HepG2 (cell line): ENCODE measurements around the gene SPIB. TPM values are rescaled to one million over a fixed set of nuclear protein-coding genes. Genes with fewer than 3 reads are reported as not detected.

ENCODE experiments used
- ATF7 ChIP-seq, 2 experiments: fragments of 450-650 bp in 1 of 2; sonication (generic) in 1 of 2; formaldehyde crosslinking in 1 of 2; IDR thresholded peaks; 2 replicates each; pipeline versions ENCODE4 v1.4.0 to v1.6.1; 2016 to 2020; ENCODE audit warnings: antibody characterized with exemption in 1 of 2, mild to moderate bottlenecking in 1 of 2, missing genetic modification reagents in 1 of 2
- CCAR2 ChIP-seq: fragments of 200-400 bp; formaldehyde crosslinking; optimal IDR thresholded peaks from 2 replicates; pipeline ENCODE3; 2018; ENCODE audit warnings: low read depth, mild to moderate bottlenecking, low read length, moderate library complexity
- HNRNPUL1 ChIP-seq: fragments of 200-400 bp; formaldehyde crosslinking; IDR thresholded peaks from 2 replicates; pipeline ENCODE4 v1.6.1; 2017; ENCODE audit warnings: low read depth, mild to moderate bottlenecking, low read length, moderate library complexity
- KDM1A ChIP-seq: IDR thresholded peaks from 2 replicates; pipeline ENCODE4 v1.6.1; 2016; ENCODE audit warnings: missing compliant biosample characterization
- NCOR1 ChIP-seq: fragments of 200-600 bp; sonication (generic); IDR thresholded peaks from 2 replicates; pipeline ENCODE4 v1.7.0; 2017; ENCODE audit warnings: antibody characterized with exemption, low read length, borderline replicate concordance
- NR2C2 ChIP-seq: sonication (generic); formaldehyde crosslinking; IDR thresholded peaks from 2 replicates; pipeline ENCODE4 v1.4.0; 2020; ENCODE audit warnings: missing genetic modification reagents, mild to moderate bottlenecking, moderate library complexity, borderline replicate concordance
- NRL ChIP-seq: sonication (generic); formaldehyde crosslinking; IDR thresholded peaks from 2 replicates; pipeline ENCODE4 v1.5.0; 2020; ENCODE audit warnings: missing genetic modification reagents, mild to moderate bottlenecking, moderate library complexity, borderline replicate concordance
- PHF21A ChIP-seq: sonication (generic); formaldehyde crosslinking; IDR thresholded peaks from 2 replicates; pipeline ENCODE4 v1.5.0; 2020; ENCODE audit warnings: mild to moderate bottlenecking, missing genetic modification reagents
- POLR2A ChIP-seq, 2 experiments: IDR thresholded peaks; 2 replicates each; pipeline ENCODE4 v1.6.1; 2011; ENCODE audit warnings: low read depth in 2 of 2, low read length in 2 of 2, mild to moderate bottlenecking in 1 of 2, moderate library complexity in 1 of 2; ENCODE audit not compliant: insufficient read depth in 1 of 2
- RARG ChIP-seq: sonication (generic); formaldehyde crosslinking; IDR thresholded peaks from 2 replicates; pipeline ENCODE4 v1.4.0; 2020; ENCODE audit warnings: low read depth, mild to moderate bottlenecking, missing genetic modification reagents
- TAF1 ChIP-seq: sonication (generic); formaldehyde crosslinking; IDR thresholded peaks from 2 replicates; pipeline ENCODE4 v1.4.0; 2020; ENCODE audit warnings: missing genetic modification reagents
- U2AF2 ChIP-seq: fragments of 200-400 bp; formaldehyde crosslinking; IDR thresholded peaks from 2 replicates; pipeline ENCODE4 v1.6.1; 2017; ENCODE audit warnings: low read depth, mild to moderate bottlenecking, low read length
- XRCC5 ChIP-seq: fragments of 200-400 bp; formaldehyde crosslinking; optimal IDR thresholded peaks from 2 replicates; pipeline ENCODE3; 2017; ENCODE audit warnings: mild to moderate bottlenecking, low read length
- ZMYM2 ChIP-seq: sonication (generic); formaldehyde crosslinking; IDR thresholded peaks from 2 replicates; pipeline ENCODE4 v1.8.0; 2022; ENCODE audit warnings: mild to moderate bottlenecking, missing genetic modification reagents
- ZNF224 ChIP-seq: sonication (generic); formaldehyde crosslinking; IDR thresholded peaks from 2 replicates; pipeline ENCODE4 v1.5.0; 2020; ENCODE audit warnings: mild to moderate bottlenecking, missing genetic modification reagents
- ZNF317 ChIP-seq: sonication (generic); formaldehyde crosslinking; IDR thresholded peaks from 2 replicates; pipeline ENCODE4 v1.5.0; 2020; ENCODE audit warnings: mild to moderate bottlenecking, missing genetic modification reagents
- ZNF33B ChIP-seq: sonication (generic); formaldehyde crosslinking; IDR thresholded peaks from 2 replicates; pipeline ENCODE4 v1.5.1; 2020; ENCODE audit warnings: mild to moderate bottlenecking, missing genetic modification reagents
- ZNF616 ChIP-seq: sonication (generic); formaldehyde crosslinking; IDR thresholded peaks from 2 replicates; pipeline ENCODE4 v1.5.0; 2020; ENCODE audit warnings: low read depth, mild to moderate bottlenecking, missing genetic modification reagents
- polyA plus RNA-seq, 8 experiments: library from polyadenylated mRNA; depleted of rRNA in 3 of 8; stranded (reverse) in 7 of 8; unstranded in 1 of 8; fragments of >200 nt; fragmentation: Illumina TruSeq in 4 of 8; extraction: Trizol in 4 of 8; gene quantifications; 2 replicates each; pipeline versions ENCODE4 v1.2.1 to v1.2.3, GENCODE V29; 2011 to 2016; ENCODE audit warnings: low read depth in 4 of 8, missing spikeins in 1 of 8, mixed read lengths in 1 of 8; ENCODE audit not compliant: insufficient read depth in 1 of 8
- total RNA-seq, 5 experiments: library from RNA; depleted of rRNA; stranded (reverse); fragments of >200 nt; fragmentation: Illumina TruSeq; extraction: Trizol; gene quantifications; 2 replicates each; pipeline ENCODE4 v1.2.3, GENCODE V29; 2016; ENCODE audit warnings: low read depth in 1 of 5
- TF ChIP-seq, protein P1 (sequence below), 2 experiments: sonication (generic) in 1 of 2; formaldehyde crosslinking in 1 of 2; IDR thresholded peaks; 2 replicates each; pipeline versions ENCODE4 v1.4.0 to v1.6.1; 2016 to 2020; ENCODE audit warnings: borderline replicate concordance in 1 of 2, low read depth in 1 of 2, mild to moderate bottlenecking in 1 of 2, missing genetic modification reagents in 1 of 2
- TF ChIP-seq, protein P2 (sequence below): sonication (generic); formaldehyde crosslinking; IDR thresholded peaks from 2 replicates; pipeline ENCODE4 v1.4.0; 2020; ENCODE audit warnings: missing genetic modification reagents
- TF ChIP-seq, protein P3 (sequence below): fragments of 450-650 bp; IDR thresholded peaks from 2 replicates; pipeline ENCODE4 v1.6.1; 2017
- TF ChIP-seq, protein P4 (sequence below): sonication (generic); formaldehyde crosslinking; IDR thresholded peaks from 2 replicates; pipeline ENCODE4 v1.5.0; 2020; ENCODE audit warnings: mild to moderate bottlenecking, low read depth, missing genetic modification reagents, borderline replicate concordance

Gene SPIB
- total and polyA plus RNA-seq, 2 of the 13 experiments (the other 11 are each of a cell fraction or from before 2014, with no cell fraction given), result 0.04 TPM; not detected in 1

DNA sequence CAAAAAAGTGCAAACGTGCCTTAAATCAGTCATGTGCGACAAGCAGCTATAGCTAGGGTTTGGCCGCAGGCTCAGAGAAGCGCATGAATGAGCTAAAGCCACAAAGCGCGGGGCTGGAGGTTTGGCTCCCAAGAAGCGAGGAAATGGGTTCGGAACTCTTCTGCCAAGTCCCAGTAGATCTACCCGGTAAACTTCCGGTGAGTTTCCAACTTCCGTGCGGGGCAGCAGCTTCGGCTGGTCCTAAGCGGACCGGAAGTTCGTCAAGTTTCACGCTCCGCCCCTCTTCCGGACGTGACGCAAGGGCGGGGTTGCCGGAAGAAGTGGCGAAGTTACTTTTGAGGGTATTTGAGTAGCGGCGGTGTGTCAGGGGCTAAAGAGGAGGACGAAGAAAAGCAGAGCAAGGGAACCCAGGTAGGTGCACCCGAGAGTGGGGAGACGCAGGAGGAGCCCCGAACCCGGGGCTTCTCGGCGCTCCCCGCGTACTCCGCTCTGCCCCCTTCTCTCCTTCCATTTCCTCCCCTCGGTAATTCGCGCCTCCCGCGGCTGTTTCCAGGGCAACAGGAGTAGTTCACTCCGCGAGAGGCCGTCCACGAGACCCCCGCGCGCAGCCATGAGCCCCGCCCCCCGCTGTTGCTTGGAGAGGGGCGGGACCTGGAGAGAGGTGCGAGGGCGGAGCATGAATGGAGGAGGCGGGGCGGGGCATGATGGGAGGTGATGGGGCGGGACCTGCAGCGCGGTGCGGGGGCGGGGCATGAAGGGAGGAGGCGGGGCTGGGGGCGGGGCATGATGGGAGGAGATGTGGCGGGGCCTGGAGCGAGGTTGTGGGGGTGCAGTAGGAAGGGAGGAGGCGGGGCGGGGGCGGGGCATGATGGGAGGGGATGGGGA is 42.3 kb upstream of the SPIB start, which contains the start of gene NR1H2 (continued):
- peak; percentile 98 for TF ChIP-seq XRCC5
- TF ChIP-seq, protein P1, sequence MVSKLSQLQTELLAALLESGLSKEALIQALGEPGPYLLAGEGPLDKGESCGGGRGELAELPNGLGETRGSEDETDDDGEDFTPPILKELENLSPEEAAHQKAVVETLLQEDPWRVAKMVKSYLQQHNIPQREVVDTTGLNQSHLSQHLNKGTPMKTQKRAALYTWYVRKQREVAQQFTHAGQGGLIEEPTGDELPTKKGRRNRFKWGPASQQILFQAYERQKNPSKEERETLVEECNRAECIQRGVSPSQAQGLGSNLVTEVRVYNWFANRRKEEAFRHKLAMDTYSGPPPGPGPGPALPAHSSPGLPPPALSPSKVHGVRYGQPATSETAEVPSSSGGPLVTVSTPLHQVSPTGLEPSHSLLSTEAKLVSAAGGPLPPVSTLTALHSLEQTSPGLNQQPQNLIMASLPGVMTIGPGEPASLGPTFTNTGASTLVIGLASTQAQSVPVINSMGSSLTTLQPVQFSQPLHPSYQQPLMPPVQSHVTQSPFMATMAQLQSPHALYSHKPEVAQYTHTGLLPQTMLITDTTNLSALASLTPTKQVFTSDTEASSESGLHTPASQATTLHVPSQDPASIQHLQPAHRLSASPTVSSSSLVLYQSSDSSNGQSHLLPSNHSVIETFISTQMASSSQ (IDR thresholded peaks at IDR 0.05; ENCODE audit: low read depth), result no peak; the same call in 1 of the 2 replicates
- TF ChIP-seq, protein P1 (CRISPR knock-in tag; IDR thresholded peaks at IDR 0.05; ENCODE audit: borderline replicate concordance), result no peak; the same call in 1 of the 2 replicates
- no peak; the same call in 1 of the 2 replicates for TF ChIP-seq NCOR1
- no peak for TF ChIP-seq ZNF317 (CRISPR knock-in tag)
- no peak; the same call in 1 of the 2 replicates for TF ChIP-seq PHF21A
- TF ChIP-seq ZMYM2 (CRISPR knock-in tag), result no peak
- peak; percentile 75 for TF ChIP-seq TAF1 (CRISPR knock-in tag)
- TF ChIP-seq, protein P2, sequence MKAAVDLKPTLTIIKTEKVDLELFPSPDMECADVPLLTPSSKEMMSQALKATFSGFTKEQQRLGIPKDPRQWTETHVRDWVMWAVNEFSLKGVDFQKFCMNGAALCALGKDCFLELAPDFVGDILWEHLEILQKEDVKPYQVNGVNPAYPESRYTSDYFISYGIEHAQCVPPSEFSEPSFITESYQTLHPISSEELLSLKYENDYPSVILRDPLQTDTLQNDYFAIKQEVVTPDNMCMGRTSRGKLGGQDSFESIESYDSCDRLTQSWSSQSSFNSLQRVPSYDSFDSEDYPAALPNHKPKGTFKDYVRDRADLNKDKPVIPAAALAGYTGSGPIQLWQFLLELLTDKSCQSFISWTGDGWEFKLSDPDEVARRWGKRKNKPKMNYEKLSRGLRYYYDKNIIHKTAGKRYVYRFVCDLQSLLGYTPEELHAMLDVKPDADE (CRISPR knock-in tag), result no peak
- peak; percentile 54 to 61 for TF ChIP-seq POLR2A (IDR thresholded peaks at IDR 0.05; ENCODE audit: insufficient read depth in 1 of 2, low read depth in 2 of 2, low read length in 2 of 2)
- TF ChIP-seq NR2C2 (CRISPR knock-in tag), result peak; percentile 91
- peak; percentile 91 for TF ChIP-seq CCAR2
- 0 out of 2 replicates have a peak, but pooled peaks have one; percentile 31 for TF ChIP-seq RARG
- TF ChIP-seq, protein P3, sequence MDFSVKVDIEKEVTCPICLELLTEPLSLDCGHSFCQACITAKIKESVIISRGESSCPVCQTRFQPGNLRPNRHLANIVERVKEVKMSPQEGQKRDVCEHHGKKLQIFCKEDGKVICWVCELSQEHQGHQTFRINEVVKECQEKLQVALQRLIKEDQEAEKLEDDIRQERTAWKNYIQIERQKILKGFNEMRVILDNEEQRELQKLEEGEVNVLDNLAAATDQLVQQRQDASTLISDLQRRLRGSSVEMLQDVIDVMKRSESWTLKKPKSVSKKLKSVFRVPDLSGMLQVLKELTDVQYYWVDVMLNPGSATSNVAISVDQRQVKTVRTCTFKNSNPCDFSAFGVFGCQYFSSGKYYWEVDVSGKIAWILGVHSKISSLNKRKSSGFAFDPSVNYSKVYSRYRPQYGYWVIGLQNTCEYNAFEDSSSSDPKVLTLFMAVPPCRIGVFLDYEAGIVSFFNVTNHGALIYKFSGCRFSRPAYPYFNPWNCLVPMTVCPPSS, result no peak
- no peak for TF ChIP-seq ZNF224 (CRISPR knock-in tag)
- no peak for TF ChIP-seq KDM1A (CRISPR knock-in tag)
- 0 out of 2 replicates have a peak, but pooled peaks have one; percentile 67 for TF ChIP-seq ZNF33B (CRISPR knock-in tag)
- no peak for TF ChIP-seq ZNF616 (CRISPR knock-in tag)
- no peak for TF ChIP-seq HNRNPUL1
- TF ChIP-seq U2AF2, result no peak
- TF ChIP-seq NRL (CRISPR knock-in tag), result peak; percentile 69
- no peak for TF ChIP-seq ATF7 (IDR thresholded peaks at IDR 0.05)
- TF ChIP-seq ATF7 (CRISPR knock-in tag; IDR thresholded peaks at IDR 0.05), result peak; percentile 73
- TF ChIP-seq, protein P4, sequence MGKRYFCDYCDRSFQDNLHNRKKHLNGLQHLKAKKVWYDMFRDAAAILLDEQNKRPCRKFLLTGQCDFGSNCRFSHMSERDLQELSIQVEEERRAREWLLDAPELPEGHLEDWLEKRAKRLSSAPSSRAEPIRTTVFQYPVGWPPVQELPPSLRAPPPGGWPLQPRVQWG, result no peak
